GM12891 (cell line): ENCODE results near the gene DMD.

Experiments used
- DNase-seq: peaks from one replicate; pipeline ENCODE4 v3.0.0; 2011; ENCODE audit warnings: low spot score; ENCODE audit not compliant: insufficient read length
- FAIRE-seq: peaks from 2 replicates; lab custom pipeline; 2011; peaks lifted over from hg19 to GRCh38; lab: Jason Lieb, UNC
- PAX5 ChIP-seq: IDR thresholded peaks from 2 replicates; pipeline ENCODE4 v1.6.1; 2011; ENCODE audit warnings: low read length, moderate library complexity, mild to moderate bottlenecking; ENCODE audit not compliant: insufficient read depth, severe bottlenecking
- POLR2A ChIP-seq: IDR thresholded peaks from 2 replicates; pipeline ENCODE4 v1.6.1; 2011; ENCODE audit warnings: low read depth, low read length, control low read depth
- POLR2AphosphoS5 ChIP-seq: IDR thresholded peaks from 2 replicates; pipeline ENCODE4 v1.6.1; 2011; ENCODE audit warnings: low read depth, low read length, control low read depth
- POU2F2 ChIP-seq: IDR thresholded peaks from 2 replicates; pipeline ENCODE4 v1.6.1; 2011; ENCODE audit warnings: low read depth, mild to moderate bottlenecking, control low read depth, low read length, moderate library complexity
- SPI1 ChIP-seq: IDR thresholded peaks from 2 replicates; pipeline ENCODE4 v1.6.1; 2011; ENCODE audit warnings: low read depth, low read length, control low read depth
- TAF1 ChIP-seq: IDR thresholded peaks from 2 replicates; pipeline ENCODE4 v1.6.1; 2011; ENCODE audit warnings: low read depth, low read length, control low read depth

The DMD gene

GRCh38 chrX:31870267-31870666 is 1341.1 kb downstream of the DMD start:
- no peak for DNase-seq
- FAIRE-seq: no peak
- TF ChIP-seq POLR2AphosphoS5 (no peak), POLR2A (no peak), SPI1 (no peak), TAF1 (no peak), POU2F2 (no peak), PAX5 (no peak)

GRCh38 chrX:31860686-31861085 is 1350.7 kb downstream of the DMD start:
- TF ChIP-seq POLR2A (no peak), PAX5 (no peak), POLR2AphosphoS5 (no peak), SPI1 (no peak), POU2F2 (no peak), TAF1 (no peak)
- DNase-seq (no peak), FAIRE-seq (no peak)

- TF ChIP-seq POLR2AphosphoS5 (no peak), TAF1 (no peak), SPI1 (no peak), POU2F2 (no peak), PAX5 (no peak), POLR2A (no peak)
- DNase-seq: no peak
- no peak for FAIRE-seq
These were observed 1352.4 kb downstream of the DMD start for GRCh38 chrX:31858915-31859314.

GRCh38 chrX:31854716-31855115 is 1356.6 kb downstream of the DMD start:
- no peak for DNase-seq
- no peak for FAIRE-seq
- TF ChIP-seq PAX5 (no peak), SPI1 (no peak), POU2F2 (no peak), TAF1 (no peak), POLR2A (no peak), POLR2AphosphoS5 (no peak)

GRCh38 chrX:31851761-31852160 is 1359.6 kb downstream of the DMD start:
- FAIRE-seq (no peak), DNase-seq (no peak)
- TF ChIP-seq POU2F2 (no peak), POLR2AphosphoS5 (no peak), TAF1 (no peak), SPI1 (no peak), PAX5 (no peak), POLR2A (no peak)

- no peak for FAIRE-seq
These were observed 1363.6 kb downstream of the DMD start for GRCh38 chrX:31847773-31848172.

GRCh38 chrX:31845003-31845402 is 1366.3 kb downstream of the DMD start:
- no peak for FAIRE-seq
- TF ChIP-seq POU2F2 (no peak), POLR2AphosphoS5 (no peak), SPI1 (no peak), POLR2A (no peak), PAX5 (no peak), TAF1 (no peak)
- DNase-seq: no peak

More at GRCh38 chrX:31847773-31848172, 1363.6 kb downstream of the DMD start:
- TF ChIP-seq SPI1: no peak
- no peak for TF ChIP-seq TAF1
- TF ChIP-seq POLR2A: no peak
- TF ChIP-seq PAX5: no peak
- no peak for TF ChIP-seq POU2F2
- no peak for TF ChIP-seq POLR2AphosphoS5
- no peak for DNase-seq

GRCh38 chrX:31838617-31839016 is 1372.7 kb downstream of the DMD start:
- FAIRE-seq (no peak), DNase-seq (no peak)
- no peak for TF ChIP-seq SPI1

GRCh38 chrX:31837445-31838049 is 1373.8 kb downstream of the DMD start:
- no peak for TF ChIP-seq POU2F2
- no peak for TF ChIP-seq TAF1
- TF ChIP-seq PAX5: no peak
- TF ChIP-seq POLR2A: no peak
- no peak for FAIRE-seq

GRCh38 chrX:31836479-31836878 is 1374.9 kb downstream of the DMD start:
- TF ChIP-seq SPI1 (no peak), POU2F2 (no peak), TAF1 (no peak), POLR2AphosphoS5 (no peak), PAX5 (no peak), POLR2A (no peak)

More at GRCh38 chrX:31837445-31838049, 1373.8 kb downstream of the DMD start:
- no peak for DNase-seq

More at GRCh38 chrX:31836479-31836878, 1374.9 kb downstream of the DMD start:
- DNase-seq (no peak), FAIRE-seq (no peak)
